Measurements from ENCODE around the gene PCSK7.

The PCSK7 gene

GRCh38 chr11:117199053-117199915 lies 32.6 kb downstream of the PCSK7 start, which contains the start of gene TAGLN:
Gene TAGLN, plus strand, starts transcription at chr11:117199370. Its CDS starts 3,644 bp downstream, at chr11:117203014.
- no peak for DNase-seq (ENCODE audit: low read depth in 2 of 2)

- no peak for DNase-seq (ENCODE audit: low read depth in 2 of 2)
These were observed 33.3 kb downstream of the PCSK7 start for GRCh38 chr11:117198613-117199012.

GRCh38 chr11:117197516-117198456 lies 34.1 kb downstream of the PCSK7 start:
- DNase-seq (ENCODE audit: low read depth in 2 of 2) = no peak

- no peak for DNase-seq (ENCODE audit: low read depth in 2 of 2)
These were observed 34.9 kb downstream of the PCSK7 start for GRCh38 chr11:117197006-117197405.

GRCh38 chr11:117195761-117196160 lies 36.1 kb downstream of the PCSK7 start:
- DNase-seq (ENCODE audit: low read depth in 2 of 2) = no peak

GRCh38 chr11:117195258-117195657 lies 36.6 kb downstream of the PCSK7 start:
- no peak for DNase-seq (ENCODE audit: low read depth in 2 of 2)

GRCh38 chr11:117194267-117194666 lies 37.6 kb downstream of the PCSK7 start:
- DNase-seq (ENCODE audit: low read depth in 2 of 2) = no peak

- DNase-seq (ENCODE audit: low read depth in 2 of 2) = no peak
These were observed 38.5 kb downstream of the PCSK7 start for GRCh38 chr11:117193130-117194020.

- no peak for DNase-seq (ENCODE audit: low read depth in 2 of 2)
These were observed 39.4 kb downstream of the PCSK7 start for GRCh38 chr11:117192401-117192875.

GRCh38 chr11:117191680-117192400 lies 40.0 kb downstream of the PCSK7 start:
- DNase-seq (ENCODE audit: low read depth in 2 of 2) = no peak

GRCh38 chr11:117189941-117190544 lies 41.8 kb downstream of the PCSK7 start:
- DNase-seq (ENCODE audit: low read depth in 2 of 2) = no peak

- DNase-seq (ENCODE audit: low read depth in 2 of 2) = no peak
These were observed 42.5 kb downstream of the PCSK7 start for GRCh38 chr11:117189191-117189940.

GRCh38 chr11:117188620-117189081 lies 43.2 kb downstream of the PCSK7 start:
- no peak for DNase-seq (ENCODE audit: low read depth in 2 of 2)

GRCh38 chr11:117187799-117188481 lies 43.9 kb downstream of the PCSK7 start:
- DNase-seq (ENCODE audit: low read depth in 2 of 2) = no peak

GRCh38 chr11:117187428-117187798 lies 44.5 kb downstream of the PCSK7 start:
- DNase-seq (ENCODE audit: low read depth in 2 of 2) = no peak

- no peak for DNase-seq (ENCODE audit: low read depth in 2 of 2)
These were observed 44.9 kb downstream of the PCSK7 start for GRCh38 chr11:117187007-117187406.

- no peak for DNase-seq (ENCODE audit: low read depth in 2 of 2)
These were observed 45.5 kb downstream of the PCSK7 start for GRCh38 chr11:117186431-117186761.

GRCh38 chr11:117185736-117186430 lies 46.0 kb downstream of the PCSK7 start:
- no peak for DNase-seq (ENCODE audit: low read depth in 2 of 2)

Data from stimulated activated CD8-positive, alpha-beta memory T cell treated with anti-CD3 and anti-CD28 coated beads, Interleukin-15, amount 100 ng/mL, for 48 hours (primary cell).